NCI-H1092 treated with DMSO at 0.1 percent for 48 hours (cell line): ENCODE results near the gene PHF3.
"Not testable (repeated sequence)": the region's sequence is repeated elsewhere in the genome, so short reads cannot be mapped to it uniquely, and the experiment has no call there.

Experiments used
- DNase-seq: peaks from one replicate; lab custom pipeline; 2025; lab: John Stamatoyannopoulos, UW

The PHF3 gene

DNA sequence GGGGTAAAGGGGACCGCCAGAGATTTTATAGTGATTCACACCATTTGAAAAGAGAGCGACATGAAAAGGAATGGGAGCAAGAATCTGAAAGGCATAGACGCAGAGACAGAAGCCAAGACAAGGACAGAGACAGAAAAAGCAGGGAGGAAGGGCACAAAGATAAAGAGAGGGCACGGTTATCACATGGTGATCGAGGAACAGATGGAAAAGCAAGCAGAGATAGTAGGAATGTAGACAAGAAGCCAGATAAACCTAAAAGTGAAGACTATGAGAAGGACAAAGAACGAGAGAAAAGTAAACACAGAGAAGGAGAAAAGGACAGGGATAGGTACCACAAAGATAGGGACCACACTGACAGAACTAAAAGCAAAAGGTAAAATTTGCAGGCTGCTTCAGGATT lies 77.7 kb downstream of the PHF3 start:
- DNase-seq = no peak

DNA sequence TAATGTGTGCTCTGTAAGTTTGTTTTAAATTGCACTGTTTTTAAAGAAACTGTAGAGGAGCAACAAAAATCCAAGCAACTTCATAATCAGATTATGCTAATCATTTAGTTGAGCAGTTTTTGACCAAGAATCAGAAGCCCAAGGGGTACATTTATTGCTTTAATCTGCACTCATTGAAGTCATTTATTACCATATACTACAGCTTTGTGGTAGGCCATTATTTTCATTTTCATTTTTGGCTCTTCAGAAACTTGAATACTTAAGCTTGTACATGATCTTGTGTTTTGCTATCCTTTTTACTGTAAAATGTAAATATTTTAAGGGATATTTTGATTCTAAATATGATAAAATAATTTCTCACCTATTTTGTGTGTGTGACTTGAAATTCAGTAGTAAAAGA lies 78.5 kb downstream of the PHF3 start:
- no peak for DNase-seq

DNA sequence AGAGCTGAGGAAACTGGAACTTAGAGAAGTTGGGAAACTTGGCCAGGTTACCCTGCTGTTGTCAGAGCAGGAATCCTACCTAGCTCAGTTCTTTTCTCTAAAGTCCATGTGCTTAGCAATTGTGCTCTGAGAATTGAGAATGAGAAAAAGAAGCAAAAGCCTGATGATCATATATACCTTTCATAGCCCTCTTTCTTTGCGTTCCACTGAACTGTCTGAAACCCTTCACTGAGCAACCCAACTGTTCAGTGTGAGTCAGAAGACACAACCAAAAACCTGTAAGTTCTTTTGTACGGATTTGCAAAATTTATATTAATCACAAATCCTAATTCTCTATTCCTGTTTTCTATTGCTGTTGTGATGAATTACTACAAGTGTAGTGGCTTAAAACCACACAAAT lies 80.6 kb downstream of the PHF3 start:
- DNase-seq = no peak

DNA sequence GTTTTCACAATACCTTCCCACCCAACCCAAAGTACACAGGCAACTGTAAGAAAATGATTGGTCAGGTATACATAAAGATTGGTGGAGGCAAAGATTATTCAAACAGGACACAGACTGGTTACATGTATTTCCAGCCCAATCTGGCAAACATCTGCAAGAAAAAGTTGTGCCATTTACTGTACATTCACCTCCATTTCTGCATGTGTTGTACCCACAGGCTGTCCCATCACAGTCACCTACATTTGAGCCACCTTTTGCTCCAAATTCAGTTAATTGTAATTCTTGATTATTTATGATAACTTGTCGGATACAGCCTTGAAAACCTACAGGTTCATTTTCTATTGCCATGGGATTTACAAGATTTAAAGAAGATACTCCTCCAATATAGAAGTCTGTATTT lies 85.6 kb downstream of the PHF3 start:
- DNase-seq = no peak

DNA sequence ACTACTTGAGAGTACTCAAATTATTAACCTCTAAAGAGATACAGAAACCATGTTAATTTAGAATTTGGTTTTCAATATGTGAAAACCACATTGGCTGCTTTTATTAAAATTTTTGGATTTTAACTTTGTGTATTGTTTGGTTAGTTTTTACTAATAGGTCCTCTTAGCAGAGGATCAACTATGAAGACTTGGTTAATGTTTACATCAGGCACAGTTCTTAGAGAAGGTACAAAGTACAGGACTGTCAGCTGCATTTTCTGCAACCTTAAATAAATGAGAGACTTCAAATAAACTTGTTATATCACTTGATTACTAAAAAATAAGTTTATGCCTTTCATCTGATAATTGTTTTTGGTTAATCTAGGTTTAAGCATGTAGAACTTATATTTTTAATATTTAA lies 89.1 kb downstream of the PHF3 start:
- no peak for DNase-seq

DNA sequence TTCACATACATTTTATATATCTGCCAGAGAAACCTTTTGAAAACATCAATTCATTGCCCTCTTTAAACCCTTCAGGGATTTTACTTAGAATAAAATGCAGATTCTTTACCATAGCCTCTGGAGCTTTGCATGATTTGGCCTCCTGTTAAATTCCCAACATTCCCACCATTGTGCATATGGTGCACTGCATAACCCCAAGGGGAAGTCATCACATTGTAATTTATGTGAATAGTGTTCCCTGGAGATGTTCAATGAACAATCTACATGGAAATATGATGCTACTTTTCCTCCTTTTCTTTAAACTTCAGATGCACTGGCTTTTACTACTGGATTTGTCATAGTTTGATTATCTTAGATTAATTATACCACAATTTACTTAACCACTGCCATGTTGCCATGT lies 94.7 kb downstream of the PHF3 start:
- DNase-seq = no peak

DNA sequence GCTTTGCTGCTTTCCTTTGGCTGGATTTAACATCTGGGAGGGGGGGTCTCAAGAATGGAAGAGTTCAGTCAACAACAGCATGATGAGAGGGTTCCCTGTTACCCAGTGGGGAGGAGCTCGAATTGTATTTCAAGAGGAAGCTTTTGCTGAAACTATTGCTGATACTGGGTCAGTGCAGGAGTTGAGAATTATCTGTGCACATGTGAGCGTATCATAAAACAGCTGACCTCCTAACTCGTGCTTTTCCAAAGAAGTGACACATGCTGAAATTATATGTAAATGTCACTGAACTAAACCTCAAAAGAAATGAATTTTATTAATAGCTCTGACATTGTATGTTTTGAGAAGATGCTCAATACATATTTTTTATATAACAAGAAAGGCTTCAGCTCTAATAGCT lies 96.3 kb downstream of the PHF3 start:
- no peak for DNase-seq

DNA sequence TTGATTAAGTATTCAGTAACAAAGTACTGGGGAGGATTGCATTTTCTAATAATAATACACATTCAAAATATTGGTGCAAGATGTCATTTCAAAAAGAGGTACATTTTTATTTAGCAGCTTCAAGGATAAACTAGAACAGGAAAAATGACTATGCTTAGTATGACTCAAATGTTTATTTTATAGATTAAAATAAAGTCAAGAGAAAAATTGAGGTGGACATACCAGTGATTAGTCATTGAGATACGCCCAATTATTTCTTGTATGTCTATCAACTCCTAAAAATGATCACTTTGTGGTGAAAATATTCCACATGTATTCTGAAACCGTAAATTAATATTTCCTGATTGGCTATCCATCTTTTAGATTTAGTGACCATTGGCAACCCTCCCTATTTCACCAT lies 96.7 kb downstream of the PHF3 start:
- DNase-seq = no peak

DNA sequence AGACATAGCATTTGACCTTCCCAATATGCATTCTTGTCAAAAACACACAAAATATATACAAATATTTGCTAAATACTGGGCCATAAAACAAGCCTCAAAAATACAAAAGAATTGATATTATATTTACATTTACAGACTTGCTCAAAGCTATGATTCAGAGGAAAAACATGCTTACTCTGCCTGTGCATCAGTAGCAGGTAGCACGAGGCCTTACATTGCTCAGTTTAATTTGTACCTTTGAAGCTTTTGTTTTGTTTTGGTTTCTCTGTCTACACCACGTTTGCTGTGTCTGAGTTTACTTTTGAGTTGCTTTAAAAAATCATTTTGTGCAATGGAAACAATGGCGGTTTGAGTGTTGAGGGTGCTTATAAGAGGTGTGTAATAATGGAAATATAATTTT lies 99.3 kb downstream of the PHF3 start:
- DNase-seq = no peak

DNA sequence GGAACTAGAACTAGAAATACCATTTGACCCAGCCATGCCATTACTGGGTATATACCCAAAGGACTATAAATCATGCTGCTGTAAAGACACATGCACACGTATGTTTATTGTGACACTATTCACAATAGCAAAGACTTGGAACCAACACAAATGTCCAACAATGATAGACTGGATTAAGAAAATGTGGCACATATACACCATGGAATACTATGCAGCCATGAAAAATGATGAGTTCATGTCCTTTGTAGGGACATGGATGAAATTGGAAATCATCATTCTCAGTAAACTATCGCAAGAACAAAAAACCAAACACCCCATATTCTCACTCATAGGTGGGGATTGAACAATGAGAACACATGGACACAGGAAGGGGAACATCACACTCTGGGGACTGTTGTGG lies 102.6 kb downstream of the PHF3 start:
- not testable (repeated sequence) for DNase-seq

DNA sequence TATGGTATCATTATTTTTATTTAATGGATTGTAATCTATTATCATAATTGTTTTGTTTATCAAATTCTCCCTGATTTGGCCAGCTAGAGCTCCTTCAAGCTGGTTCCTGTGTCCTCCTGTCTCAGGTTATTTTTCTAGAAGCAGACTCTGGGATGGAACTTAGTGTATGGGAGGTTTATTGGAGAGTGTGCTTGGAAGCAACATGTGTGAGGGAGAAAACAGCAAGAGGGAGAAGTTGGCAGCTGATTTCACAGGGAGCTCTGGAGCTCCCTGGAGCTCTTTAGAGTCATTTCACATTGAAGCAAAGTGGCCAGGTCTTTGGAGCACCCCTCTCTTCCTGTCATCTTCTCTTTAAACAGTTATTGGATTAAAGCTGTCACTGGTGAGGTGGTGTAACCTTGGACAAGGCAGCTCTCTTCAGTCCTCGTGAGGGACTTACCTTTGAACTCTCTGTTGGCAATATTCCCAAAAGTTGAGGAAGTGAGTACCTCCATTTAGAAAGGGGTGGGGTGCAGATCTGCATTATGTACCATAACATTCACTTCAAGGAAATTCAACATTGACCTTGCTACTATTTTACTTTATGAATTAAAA lies 103.6 kb downstream of the PHF3 start:
- no peak for DNase-seq

DNA sequence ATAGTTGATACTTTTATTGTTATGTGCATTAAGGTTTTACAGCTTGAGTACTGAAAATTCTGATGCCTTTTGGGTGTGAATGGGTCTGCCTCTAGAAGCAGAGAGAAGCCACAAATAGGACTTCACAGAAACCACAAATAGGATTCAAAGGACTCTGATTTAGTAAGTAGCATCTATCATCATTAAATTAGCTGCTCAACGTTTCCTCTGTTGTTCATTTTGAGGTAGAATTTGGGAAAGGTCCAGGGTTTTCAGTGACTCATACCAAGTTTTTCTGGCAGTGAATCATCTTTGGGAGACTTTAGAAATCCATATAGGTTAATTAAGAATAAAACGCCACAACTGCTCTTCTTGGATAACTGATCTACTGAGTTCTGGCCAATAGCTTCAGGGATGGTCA lies 105.1 kb downstream of the PHF3 start:
- no peak for DNase-seq

DNA sequence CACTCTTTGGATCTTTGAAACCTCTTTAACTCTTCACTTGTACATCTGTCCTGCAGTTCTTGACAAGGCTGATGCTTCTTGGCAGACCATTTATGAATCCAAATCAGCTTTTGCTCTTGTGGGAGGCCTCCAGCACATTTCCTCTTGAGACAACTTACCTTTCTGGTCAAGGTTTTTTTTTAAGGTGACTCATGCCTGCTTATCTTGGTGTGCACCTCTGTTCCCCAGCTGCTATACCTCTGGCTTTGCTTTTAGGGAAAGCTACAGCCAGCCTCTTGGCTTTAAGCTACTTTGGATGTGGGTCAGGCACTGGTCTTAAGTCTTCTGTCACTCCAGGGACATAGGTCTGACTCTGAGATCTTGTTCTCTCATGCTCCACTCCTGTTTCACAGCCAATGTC lies 106.5 kb downstream of the PHF3 start:
- DNase-seq = no peak

DNA sequence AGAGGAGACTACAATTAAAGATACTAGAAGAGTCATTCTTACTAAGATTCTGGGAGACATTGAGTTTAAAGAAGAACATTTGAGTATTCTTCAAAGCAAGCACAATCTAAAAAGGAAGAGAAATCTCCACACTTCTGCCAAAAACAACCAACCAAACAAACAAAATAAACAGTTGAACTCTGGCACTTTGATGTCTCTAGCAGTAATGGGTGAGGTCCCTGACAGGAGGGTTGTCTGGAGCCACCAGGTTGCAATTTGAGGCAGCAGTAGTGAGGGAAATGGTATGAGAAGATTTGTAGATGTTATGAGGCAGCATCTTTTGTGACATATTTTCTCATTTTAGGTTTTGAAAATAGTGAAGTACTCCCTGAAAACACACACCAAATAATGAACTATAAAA lies 108.1 kb downstream of the PHF3 start:
- DNase-seq = no peak

DNA sequence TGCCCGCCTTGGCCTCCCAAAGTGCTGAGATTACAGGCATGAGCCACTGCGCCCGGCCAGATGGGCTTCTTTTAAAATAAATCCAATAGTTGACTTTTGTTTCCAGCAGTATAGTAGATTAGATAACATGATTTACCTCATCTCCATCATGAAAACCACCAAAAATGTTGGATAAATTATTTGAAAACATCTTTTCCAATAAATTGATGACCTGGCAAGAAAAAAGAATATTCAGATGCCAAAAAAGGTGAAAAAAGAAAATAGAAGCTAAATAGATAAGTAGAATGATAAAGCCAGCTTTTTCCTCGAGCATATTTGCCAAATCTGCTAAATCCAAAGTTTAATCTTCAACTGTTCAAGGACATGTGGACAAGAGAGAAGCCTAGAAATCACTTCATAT lies 109.2 kb downstream of the PHF3 start:
- DNase-seq = no peak

DNA sequence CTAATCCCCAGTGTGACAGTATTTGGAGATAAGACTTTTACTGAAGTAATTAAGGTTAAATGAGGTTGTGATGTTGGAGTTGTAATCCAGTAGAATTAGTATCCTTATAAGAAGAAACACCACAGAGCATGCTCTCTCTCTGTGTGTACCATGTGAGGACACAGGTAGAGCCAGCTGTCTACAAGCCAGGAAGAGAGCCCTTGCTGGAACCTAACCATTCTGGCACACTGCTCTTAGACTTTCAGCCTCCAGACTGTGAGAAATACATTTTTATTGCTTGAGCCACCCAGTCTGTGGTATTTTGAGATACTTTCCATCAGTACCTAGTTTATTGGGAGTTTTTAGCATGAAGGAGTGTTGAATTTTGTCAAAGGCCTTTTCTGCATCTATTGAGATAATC lies 110.2 kb downstream of the PHF3 start:
- DNase-seq = no peak

DNA sequence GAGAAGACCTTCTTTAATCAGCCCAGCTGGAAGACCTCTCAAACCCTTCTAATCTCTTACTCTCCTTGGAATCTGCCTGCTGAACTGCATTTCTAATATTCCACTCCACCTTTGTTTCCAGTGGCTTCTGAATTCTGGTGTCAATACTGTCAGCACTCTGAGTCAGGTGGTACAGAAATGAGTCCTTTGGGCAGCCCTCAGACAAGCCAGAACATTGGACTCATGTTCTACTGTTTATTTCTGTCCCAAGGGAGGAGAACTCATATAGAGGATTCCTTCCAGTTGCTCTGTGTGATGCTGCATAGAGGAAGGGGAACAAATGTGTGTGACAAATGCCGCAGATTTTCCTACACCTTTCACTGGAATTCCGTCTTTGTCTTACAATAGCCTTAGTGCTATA lies 114.8 kb downstream of the PHF3 start:
- DNase-seq = no peak

DNA sequence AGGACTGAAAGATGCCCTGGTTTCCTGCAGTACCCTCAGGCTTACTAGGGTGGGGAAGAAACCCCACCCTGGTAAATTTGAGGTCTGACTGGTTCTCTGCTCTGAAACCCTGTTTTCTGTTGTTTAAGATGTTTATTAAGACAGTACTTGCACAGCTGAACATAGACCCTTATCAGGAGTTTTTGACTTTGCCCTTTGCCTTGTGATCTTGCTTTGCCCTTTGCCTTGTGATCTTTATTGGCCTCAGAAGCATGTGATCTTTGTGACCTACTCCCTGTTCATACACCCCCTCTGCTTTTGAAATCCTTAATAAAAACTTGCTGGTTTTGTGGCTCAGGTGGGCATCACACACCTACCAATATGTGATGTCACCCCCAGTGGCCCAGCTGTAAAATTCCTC lies 121.7 kb downstream of the PHF3 start:
- not testable (repeated sequence) for DNase-seq

DNA sequence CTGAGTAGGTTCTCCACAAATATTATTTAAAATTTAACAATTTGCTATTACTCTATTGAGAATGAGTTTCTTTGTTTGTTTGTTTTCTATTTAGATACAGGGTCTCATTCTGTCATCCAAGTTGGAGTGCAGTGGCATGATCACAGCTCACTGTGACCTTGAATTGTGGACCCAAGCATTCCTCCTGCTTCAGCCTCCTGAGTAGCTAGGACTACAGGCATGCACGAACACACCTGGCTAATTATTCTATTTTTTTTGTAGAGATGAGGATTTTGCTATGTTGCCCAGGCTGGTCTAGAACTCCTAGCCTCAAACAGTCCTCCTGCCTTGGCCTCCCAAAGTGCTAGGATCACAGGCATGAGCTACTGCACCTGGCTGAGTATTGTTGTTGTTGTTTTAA lies 122.2 kb downstream of the PHF3 start:
- DNase-seq = no peak

DNA sequence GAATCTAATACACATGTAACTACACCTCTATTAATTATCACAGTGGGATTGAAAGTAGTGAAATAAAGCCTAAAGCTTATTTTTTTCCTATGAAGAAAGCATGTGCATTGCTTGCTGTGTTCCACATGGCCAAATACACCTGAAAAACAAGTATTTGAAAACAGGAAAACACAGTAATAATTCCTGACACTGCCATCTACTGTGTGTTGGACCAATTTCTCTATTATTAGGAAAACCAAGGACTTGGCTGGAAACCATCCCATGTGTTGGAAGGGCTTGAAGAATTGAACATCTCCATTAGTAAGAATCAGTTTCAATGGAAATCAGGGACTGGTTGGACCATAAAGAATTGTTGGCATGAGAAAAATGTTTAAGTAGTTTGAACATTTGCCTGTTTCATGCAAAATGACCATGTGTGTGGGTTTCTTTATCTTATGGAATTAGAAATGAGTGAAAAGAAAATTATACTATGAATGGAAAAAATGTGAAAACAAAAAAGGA lies 124.1 kb downstream of the PHF3 start:
- no peak for DNase-seq

DNA sequence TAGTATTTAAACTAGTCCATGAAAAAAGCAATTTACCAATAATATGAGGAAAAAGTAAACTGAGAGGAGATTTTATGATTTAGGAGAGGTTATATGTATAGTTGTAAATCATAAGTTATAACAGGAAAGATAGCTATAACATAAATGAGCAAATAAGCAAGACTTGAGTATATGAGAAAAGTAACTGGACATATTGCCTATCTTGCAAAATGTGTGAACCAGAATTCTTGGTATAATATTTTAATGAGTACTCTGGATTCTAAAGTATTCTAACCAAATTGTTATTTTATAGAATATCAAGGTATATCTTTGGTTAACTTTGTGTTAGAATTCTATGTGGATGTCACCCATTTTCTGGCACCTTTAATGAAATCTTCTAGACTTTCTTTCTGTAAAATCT lies 124.6 kb downstream of the PHF3 start:
- no peak for DNase-seq

DNA sequence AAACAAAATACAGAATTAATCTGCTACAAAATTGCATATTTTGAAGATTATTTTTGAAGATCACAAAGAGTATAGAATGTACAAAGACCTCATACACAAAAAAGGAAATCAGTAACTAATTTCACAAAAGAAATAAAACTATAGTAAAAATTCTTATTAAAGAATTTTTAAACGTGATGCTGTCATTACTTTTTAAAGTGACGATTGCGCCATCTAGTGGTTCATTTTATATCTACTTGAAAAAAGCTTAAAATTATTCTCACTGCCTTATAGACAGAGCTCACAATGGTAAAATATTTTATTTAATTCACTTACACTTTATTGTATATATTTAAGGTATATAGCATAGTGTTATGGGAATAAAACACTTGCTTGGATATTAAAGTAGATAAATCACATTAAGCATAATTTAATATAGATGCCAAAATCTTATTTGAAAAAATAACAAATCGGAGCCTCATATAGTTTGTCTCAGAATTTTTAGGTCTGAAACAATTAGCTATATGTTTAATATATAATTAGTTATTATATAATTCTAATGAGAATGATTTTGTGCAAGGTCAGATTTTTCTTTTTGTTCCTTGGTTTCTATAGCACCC lies 128.8 kb downstream of the PHF3 start:
- peak; percentile 49 for DNase-seq
